Adrenal gland (tissue), 12 donors: ENCODE data around the gene GDF11. TPM values are rescaled to one million over a fixed set of nuclear protein-coding genes. Genes with fewer than 3 reads are reported as not detected.

Experiments used
- DNase-seq, 7 donors: peaks; one replicate each; pipeline ENCODE4 v3.0.0-alpha.2; 2019 to 2020
- H3K27ac ChIP-seq, 5 donors: fragments of 200-600 bp; sonication (generic) in 4 of 5; 1 replicate in 3 of 5; 2 replicates in 2 of 5; pipeline versions ENCODE4 v1.5.1 to v1.8.0; 2016 to 2020; ENCODE audit warnings: mild to moderate bottlenecking in 1 of 5
- H3K27me3 ChIP-seq: fragments of 200-600 bp; 2 replicates; pipeline ENCODE4 v1.8.0; 2021
- H3K36me3 ChIP-seq, 2 donors: fragments of 200-600 bp; replicated peaks in 1 of 2; 1 replicate in 1 of 2; 2 replicates in 1 of 2; pipeline versions ENCODE4 v1.5.1 to v1.8.0; 2018 to 2022
- H3K4me1 ChIP-seq, 2 donors: fragments of 200-600 bp; replicated peaks in 1 of 2; 1 replicate in 1 of 2; 2 replicates in 1 of 2; pipeline versions ENCODE4 v1.5.1 to v1.8.0; 2018 to 2021
- H3K4me3 ChIP-seq, 4 donors: fragments of 200-600 bp; sonication (generic) in 3 of 4; one replicate each; pipeline ENCODE4 v1.5.1; 2016 to 2018
- H3K9me3 ChIP-seq, 3 donors: fragments of 200-600 bp; sonication (generic) in 1 of 3; replicated peaks in 1 of 3; 1 replicate in 2 of 3; 2 replicates in 1 of 3; pipeline versions ENCODE4 v1.5.1 to v1.8.0; 2016 to 2021
- POLR2A ChIP-seq, 2 donors: fragments of 450-650 bp; IDR thresholded peaks; one replicate each; pipeline ENCODE4 v1.6.1; 2017; ENCODE audit warnings: antibody characterized with exemption in 2 of 2, mild to moderate bottlenecking in 2 of 2, moderate library complexity in 1 of 2
- WGBS, 4 donors: extraction: QIAGEN DNeasy Blood & Tissue Kit in 2 of 4; methylation state at CpG; one replicate each; pipeline versions ENCODE4 v1.1.5 to v1.1.7; 2013 to 2017; 5-methylcytosine and 5-hydroxymethylcytosine counted together
- intact Hi-C, 2 donors: fragments of 100-400 bp; cut with DNase I; formaldehyde crosslinking; loops; one replicate each; pipeline versions ENCODE4 v1.14.1 to v1.15.0; 2022 to 2023
- polyA plus RNA-seq, 3 donors: library from polyadenylated mRNA; stranded (reverse); fragments of 200-250 nt in 2 of 3; fragments of 350-450 nt in 1 of 3; fragmentation: Illumina TruSeq in 1 of 3; extraction: RNeasy Lipid Tissue Mini Kit (QIAGEN cat#74804) in 1 of 3; gene quantifications; one replicate each; pipeline ENCODE4 v1.2.3, GENCODE V29; 2013 to 2014
- total RNA-seq, 9 donors: library from RNA; depleted of rRNA in 4 of 9; stranded (reverse); fragments of >200 nt in 4 of 9; fragments of 120-200 nt in 1 of 9; fragmentation: NEBNext Ultra II Directional in 1 of 9; extraction: Animal tissue kit (Norgen Biotek cat#: 25700) in 1 of 9; gene quantifications; one replicate each; pipeline versions ENCODE4 v1.1.0 to v1.2.4, GENCODE V29; 2013 to 2023
- TF ChIP-seq, protein P1 (sequence below), 6 experiments: fragments of 450-650 bp in 4 of 6; fragments of 200-600 bp in 2 of 6; sonication (generic) in 1 of 6; IDR thresholded peaks; 1 replicate in 5 of 6; 2 replicates in 1 of 6; pipeline versions ENCODE4 v1.5.1 to v1.8.0; 2016 to 2021; ENCODE audit warnings: antibody characterized with exemption in 6 of 6, mild to moderate bottlenecking in 2 of 6, moderate library complexity in 1 of 6
- donor health status: healthy with polysubstance abuse.
- donor health status: Bipolar disorder and iron deficiency.
- donor health status: DM: yes; HTN: yes; CAD: no.
- donor health status: DM: no; HTN: no; CAD: no.
- donor health status: DM: no; HTN: no; CAD: no.
- donor health status: DM: yes; HTN: yes; CAD: no.

Gene GDF11
- total and polyA plus RNA-seq, 12 donors, result 2.4 to 8.3 (median 5.8) TPM

DNA sequence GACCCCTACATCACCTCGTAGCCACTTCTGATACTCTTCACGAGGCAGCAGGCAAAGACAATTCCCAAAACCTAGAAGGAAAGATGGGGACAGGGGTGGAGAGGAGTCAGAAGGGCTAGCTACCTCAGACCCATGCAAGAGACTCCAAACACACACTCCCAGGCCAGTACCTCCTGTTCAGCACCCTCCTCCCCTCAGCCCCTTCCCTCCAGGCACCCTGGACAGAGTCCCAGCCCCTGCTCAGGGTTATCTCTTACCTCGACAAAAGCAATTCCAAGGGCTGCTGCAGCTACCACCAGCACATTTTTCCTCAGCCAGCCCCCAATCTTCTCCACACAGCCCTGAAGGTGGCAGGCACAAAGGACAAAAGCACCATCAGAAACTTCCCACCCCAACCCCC lies 17.4 kb upstream of the GDF11 start:
- DNase-seq, result peak in 1 of 7 donors; percentile 14
- Histone ChIP-seq H3K27ac (peak overlapping the region in 2 of 5 donors; percentile 11 to 13), H3K4me1 (peaks cover 23 to 32% of the 10 kb centered on the region in 2 donors), H3K9me3 (no peaks in the 10 kb centered on the region), H3K4me3 (no peak overlapping the region), H3K27me3 (no peaks in the 10 kb centered on the region), H3K36me3 (peaks cover 0 to 46% of the 10 kb centered on the region in 2 donors)
- intact Hi-C loops, result no loop called here
- TF ChIP-seq, protein P1, sequence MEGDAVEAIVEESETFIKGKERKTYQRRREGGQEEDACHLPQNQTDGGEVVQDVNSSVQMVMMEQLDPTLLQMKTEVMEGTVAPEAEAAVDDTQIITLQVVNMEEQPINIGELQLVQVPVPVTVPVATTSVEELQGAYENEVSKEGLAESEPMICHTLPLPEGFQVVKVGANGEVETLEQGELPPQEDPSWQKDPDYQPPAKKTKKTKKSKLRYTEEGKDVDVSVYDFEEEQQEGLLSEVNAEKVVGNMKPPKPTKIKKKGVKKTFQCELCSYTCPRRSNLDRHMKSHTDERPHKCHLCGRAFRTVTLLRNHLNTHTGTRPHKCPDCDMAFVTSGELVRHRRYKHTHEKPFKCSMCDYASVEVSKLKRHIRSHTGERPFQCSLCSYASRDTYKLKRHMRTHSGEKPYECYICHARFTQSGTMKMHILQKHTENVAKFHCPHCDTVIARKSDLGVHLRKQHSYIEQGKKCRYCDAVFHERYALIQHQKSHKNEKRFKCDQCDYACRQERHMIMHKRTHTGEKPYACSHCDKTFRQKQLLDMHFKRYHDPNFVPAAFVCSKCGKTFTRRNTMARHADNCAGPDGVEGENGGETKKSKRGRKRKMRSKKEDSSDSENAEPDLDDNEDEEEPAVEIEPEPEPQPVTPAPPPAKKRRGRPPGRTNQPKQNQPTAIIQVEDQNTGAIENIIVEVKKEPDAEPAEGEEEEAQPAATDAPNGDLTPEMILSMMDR (IDR thresholded peaks at IDR 0.05), result no peak
- no peak for TF ChIP-seq POLR2A (IDR thresholded peaks at IDR 0.05)
- 54 to 68% (median 58%) methylated on average over 3 of the region's 3 CpGs for WGBS, 4 donors

DNA sequence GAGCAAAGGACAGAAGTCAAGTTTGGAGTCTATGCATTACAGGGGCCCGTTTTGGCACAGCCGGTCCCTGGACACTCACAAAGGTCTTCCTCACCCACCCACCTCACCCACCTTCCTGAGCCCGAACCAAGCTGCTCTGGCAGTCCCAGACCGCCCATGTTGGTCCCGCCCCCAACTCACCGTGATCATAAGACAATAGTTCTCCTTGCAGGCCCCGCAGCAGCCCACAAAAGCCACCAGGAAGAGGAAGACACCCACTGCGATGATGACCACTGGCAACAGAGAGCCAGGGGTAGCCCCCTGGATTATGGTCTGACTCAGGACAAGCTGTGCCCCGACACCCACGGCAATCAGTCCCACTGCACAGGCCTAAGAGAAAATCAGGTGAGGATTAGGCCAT lies 16.0 kb upstream of the GDF11 start:
- H3K36me3 ChIP-seq, result peaks cover 0 to 46% of the 10 kb centered on the region in 2 donors
- no peak for TF ChIP-seq POLR2A (IDR thresholded peaks at IDR 0.05)
- TF ChIP-seq, protein P1 (IDR thresholded peaks at IDR 0.05), result no peak
- peak overlapping the region in 2 of 4 donors; percentile 73 to 81 for H3K4me3 ChIP-seq
- no peak for DNase-seq
- peak overlapping the region; percentile 97 to 100 (median 100) for H3K27ac ChIP-seq
- WGBS, 4 donors, result 43 to 59% (median 44%) methylated on average over 3 to 10 of the region's 10 CpGs
- no peaks in the 10 kb centered on the region for H3K27me3 ChIP-seq
- H3K9me3 ChIP-seq, result no peaks in the 10 kb centered on the region
- peaks cover 25 to 33% of the 10 kb centered on the region in 2 donors for H3K4me1 ChIP-seq
- intact Hi-C loops, result no loop called here

DNA sequence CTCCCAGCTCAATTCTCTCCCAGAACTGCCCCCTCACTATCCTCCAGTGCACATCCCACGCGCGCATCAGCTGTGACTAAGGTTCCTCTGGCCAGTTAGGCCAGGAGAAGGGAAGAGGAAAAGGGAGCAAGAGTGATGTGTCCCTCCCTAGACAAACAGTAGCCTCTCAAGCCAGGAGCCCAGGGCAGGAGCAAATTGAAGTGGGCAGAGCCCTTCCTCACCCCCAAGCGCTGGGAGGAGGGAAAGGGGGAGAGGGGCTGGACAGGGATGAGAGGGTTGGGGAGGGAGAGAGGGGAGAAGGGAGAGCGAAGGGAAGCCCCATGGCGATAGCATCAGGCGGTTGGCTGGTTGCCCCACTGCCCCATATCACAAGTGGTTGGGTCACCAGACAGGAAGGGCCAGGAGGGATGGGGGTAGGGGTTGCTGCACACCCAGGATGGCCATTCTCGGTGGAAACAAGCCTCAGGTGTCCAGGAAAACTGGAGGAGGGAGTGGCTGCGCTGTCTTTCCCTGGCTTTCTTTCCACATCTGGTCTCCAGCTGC lies 15.2 kb upstream of the GDF11 start:
- TF ChIP-seq POLR2A (IDR thresholded peaks at IDR 0.05), result peak in 1 of 2 donors; percentile 41
- TF ChIP-seq, protein P1 (IDR thresholded peaks at IDR 0.05), result no peak
- H3K4me3 ChIP-seq, result peak overlapping the region; percentile 73 to 94 (median 81)
- H3K9me3 ChIP-seq, result no peaks in the 10 kb centered on the region
- peaks cover 25 to 33% of the 10 kb centered on the region in 2 donors for H3K4me1 ChIP-seq
- DNase-seq, result peak; percentile 73 to 90 (median 87)
- 3 to 8% (median 7%) methylated on average over 7 to 9 of the region's 9 CpGs for WGBS, 4 donors
- H3K27me3 ChIP-seq, result no peaks in the 10 kb centered on the region
- peaks cover 0 to 44% of the 10 kb centered on the region in 2 donors for H3K36me3 ChIP-seq
- intact Hi-C loops, result no loop called here
- peak overlapping the region; percentile 97 to 100 (median 100) for H3K27ac ChIP-seq

DNA sequence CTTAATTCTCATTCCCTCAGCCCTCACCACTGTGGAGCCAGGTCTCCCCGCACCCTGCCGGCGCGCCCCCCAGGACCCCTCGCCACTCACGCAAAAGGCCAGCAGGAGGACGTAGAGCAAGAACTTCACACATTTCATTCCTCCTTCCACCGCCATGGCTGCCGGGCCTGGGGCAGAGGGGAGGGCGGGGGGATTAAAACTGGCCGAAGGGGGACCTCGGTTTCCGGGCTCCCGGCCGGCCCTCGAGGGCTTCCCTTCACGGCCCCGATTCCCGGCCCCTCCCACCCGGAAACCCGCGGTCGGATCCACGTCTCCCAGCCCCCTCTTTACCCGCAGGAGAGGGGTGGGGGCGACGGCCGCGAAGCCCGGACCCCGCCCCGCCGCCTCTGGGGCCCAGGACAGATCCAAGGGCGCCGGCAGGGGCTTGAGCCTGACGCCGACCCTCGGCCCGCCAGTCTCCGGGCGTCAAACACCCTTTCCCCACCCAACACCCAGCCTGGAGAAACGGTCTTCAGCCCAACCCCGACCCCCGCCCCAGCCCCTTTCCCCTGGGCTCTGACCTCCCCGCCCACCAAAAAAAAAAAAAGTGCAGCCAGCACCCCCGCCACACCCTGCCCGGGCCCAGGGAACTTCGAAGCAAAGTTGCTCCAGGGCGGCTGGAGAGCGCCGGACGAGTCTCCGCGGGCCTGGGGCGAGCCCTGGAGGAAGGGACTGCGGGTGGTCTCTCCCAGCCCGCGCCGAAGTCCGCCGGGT lies 14.6 kb upstream of the GDF11 start:
- WGBS, 4 donors, result 0% methylated on average over 12 to 61 of the region's 61 CpGs
- peaks cover 25 to 33% of the 10 kb centered on the region in 2 donors for H3K4me1 ChIP-seq
- DNase-seq, result peak; percentile 77 to 88 (median 86)
- peaks cover 0 to 38% of the 10 kb centered on the region in 2 donors for H3K36me3 ChIP-seq
- H3K9me3 ChIP-seq, result no peaks in the 10 kb centered on the region
- H3K27me3 ChIP-seq, result no peaks in the 10 kb centered on the region
- peak overlapping the region; percentile 97 to 100 (median 100) for H3K27ac ChIP-seq
- TF ChIP-seq, protein P1 (IDR thresholded peaks at IDR 0.05), result peak in 1 of 6 experiments; percentile 6
- no peak for TF ChIP-seq POLR2A (IDR thresholded peaks at IDR 0.05)
- intact Hi-C loops, result no loop called here
- H3K4me3 ChIP-seq, result peak overlapping the region; percentile 73 to 94 (median 81)
